HG03103 (cell line): Measurements from ENCODE around the gene NUP54.

Source experiments
- ATAC-seq: cut with Tn5 transposase; IDR thresholded peaks from one replicate; pipeline ENCODE4 v1.9.1; 2021; ENCODE audit warnings: low read depth; ENCODE audit not compliant: unreplicated experiment

NUP54 gene

GRCh38 chr4:76074993-76075600 lies 73.1 kb downstream of the NUP54 start:
- no peak for ATAC-seq

- ATAC-seq, result no peak
These were observed 73.7 kb downstream of the NUP54 start, which contains the start of gene ART3 for GRCh38 chr4:76074468-76074867. TSS of gene ART3 (plus strand) at chr4:76074709. CDS start at chr4:76075890, 1,181 bp downstream.

GRCh38 chr4:76072760-76073159 lies 75.4 kb downstream of the NUP54 start:
- no peak for ATAC-seq

DNA sequence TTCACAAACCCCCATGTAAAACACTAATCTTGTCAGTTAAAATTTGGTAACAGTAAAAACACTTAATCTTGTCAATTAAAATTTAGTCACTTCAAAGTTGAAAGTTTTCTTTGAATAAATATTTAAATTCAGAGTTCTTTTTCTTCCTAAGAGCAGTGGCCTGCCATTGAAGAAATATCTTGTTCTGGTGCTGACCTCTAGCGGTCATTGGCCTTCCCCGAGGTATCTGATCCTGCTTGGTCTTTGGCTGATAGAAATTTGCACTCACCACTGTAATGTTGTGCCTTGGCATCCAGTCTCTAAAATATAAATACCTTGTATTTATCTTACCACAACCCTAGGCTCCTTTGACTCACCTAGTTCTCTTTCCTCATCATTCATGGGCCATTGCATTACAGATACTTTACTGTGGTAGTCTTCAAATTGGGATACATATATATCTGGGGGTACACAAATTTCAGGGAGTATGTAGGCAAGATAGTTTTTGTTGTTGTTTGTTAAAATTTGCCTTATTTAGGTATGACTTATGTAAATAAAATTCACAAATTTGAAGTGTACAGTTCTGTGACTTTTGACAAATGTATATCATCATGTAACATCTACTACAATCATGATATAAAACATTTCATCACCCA lies 80.4 kb downstream of the NUP54 start:
- peak; percentile 63 for ATAC-seq

DNA sequence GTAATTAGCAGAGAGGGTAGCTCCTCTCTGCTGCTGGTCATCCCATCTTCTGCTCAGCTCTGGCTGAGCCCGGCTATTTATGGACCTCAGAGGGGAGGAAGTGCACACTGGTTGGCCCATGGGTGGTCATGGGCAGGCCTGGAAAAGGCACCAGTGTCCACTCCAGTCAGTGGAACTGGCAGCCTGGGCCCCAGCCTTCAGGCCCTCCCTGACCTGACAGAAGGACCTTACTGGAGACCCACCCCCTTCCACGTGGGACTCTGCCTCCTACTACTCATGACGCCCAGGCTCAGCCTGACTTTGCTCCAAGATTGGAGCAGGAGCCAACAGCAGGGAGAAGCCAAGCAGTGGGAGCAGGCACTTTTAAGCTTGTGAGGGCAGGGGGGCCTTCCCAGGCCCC lies 81.7 kb downstream of the NUP54 start:
- no peak for ATAC-seq
